Activated naive CD8-positive, alpha-beta T cell treated with anti-CD3 and anti-CD28 coated beads, Interleukin-2, amount 50 U/mL, for 16 hours (primary cell): ENCODE results near the gene COMMD9.

Experiments
- DNase-seq: peaks from one replicate; pipeline ENCODE4 v3.0.0-alpha.2; 2020; ENCODE audit warnings: low read depth, low spot score

COMMD9 gene

GRCh38 chr11:36257351-36257750 lies 31.9 kb downstream of the COMMD9 start:
- DNase-seq = no peak

GRCh38 chr11:36254713-36255112 lies 34.5 kb downstream of the COMMD9 start:
- DNase-seq = no peak

GRCh38 chr11:36253238-36253637 lies 36.0 kb downstream of the COMMD9 start:
- no peak for DNase-seq

GRCh38 chr11:36251823-36252222 lies 37.4 kb downstream of the COMMD9 start:
- DNase-seq = no peak

- DNase-seq = no peak
Measured at GRCh38 chr11:36249246-36249645, 40.0 kb downstream of the COMMD9 start.

GRCh38 chr11:36248436-36248835 lies 40.8 kb downstream of the COMMD9 start:
- DNase-seq = no peak

- DNase-seq = no peak
Measured at GRCh38 chr11:36247493-36247892, 41.7 kb downstream of the COMMD9 start.

GRCh38 chr11:36243641-36244040 lies 45.6 kb downstream of the COMMD9 start:
- no peak for DNase-seq

GRCh38 chr11:36241497-36241896 lies 47.7 kb downstream of the COMMD9 start:
- no peak for DNase-seq

GRCh38 chr11:36240801-36241200 lies 48.4 kb downstream of the COMMD9 start:
- no peak for DNase-seq

GRCh38 chr11:36240173-36240572 lies 49.1 kb downstream of the COMMD9 start:
- no peak for DNase-seq

- no peak for DNase-seq
Measured at GRCh38 chr11:36239636-36240035, 49.6 kb downstream of the COMMD9 start.

GRCh38 chr11:36238881-36239280 lies 50.3 kb downstream of the COMMD9 start:
- DNase-seq = no peak

GRCh38 chr11:36238036-36238631 lies 51.1 kb downstream of the COMMD9 start:
- no peak for DNase-seq

- DNase-seq = no peak
Measured at GRCh38 chr11:36237391-36237790, 51.8 kb downstream of the COMMD9 start.

GRCh38 chr11:36235750-36236149 lies 53.5 kb downstream of the COMMD9 start:
- DNase-seq = no peak

- DNase-seq = no peak
Measured at GRCh38 chr11:36234825-36235224, 54.4 kb downstream of the COMMD9 start.

- DNase-seq = no peak
Measured at GRCh38 chr11:36233204-36233603, 56.0 kb downstream of the COMMD9 start.

- DNase-seq = no peak
Measured at GRCh38 chr11:36230779-36231699, 58.2 kb downstream of the COMMD9 start.

GRCh38 chr11:36229091-36229705 lies 60.0 kb downstream of the COMMD9 start:
- no peak for DNase-seq

- no peak for DNase-seq
Measured at GRCh38 chr11:36228689-36229088, 60.5 kb downstream of the COMMD9 start.

- DNase-seq = no peak
Measured at GRCh38 chr11:36227044-36227443, 62.2 kb downstream of the COMMD9 start.
